A549 (cell line): ENCODE measurements around the gene NUCB1.

Experiments
- ATOH8 ChIP-seq: fragments of 250-450 bp; sonication (Bioruptor Pico); IDR thresholded peaks from 2 replicates; pipeline ENCODE4 v1.5.0; 2020; ENCODE audit warnings: low read depth, mild to moderate bottlenecking, moderate library complexity
- CTCF ChIP-seq: fragments of >200 bp; sonication (Bioruptor Twin); formaldehyde crosslinking; IDR thresholded peaks from 3 replicates; pipeline ENCODE4 v1.5.1; 2016
- ELK1 ChIP-seq: fragments of 150-350 bp; IDR thresholded peaks from 2 replicates; pipeline ENCODE4 v1.6.1; 2014; ENCODE audit warnings: low read depth, mild to moderate bottlenecking, low read length
- MAX ChIP-seq: IDR thresholded peaks from 2 replicates; pipeline ENCODE4 v1.6.1; 2012
- NFE2L2 ChIP-seq: fragments of 150-350 bp; conservative IDR thresholded peaks from 2 replicates; pipeline ENCODE4 v1.6.1; 2014; ENCODE audit warnings: low read length
- PHF8 ChIP-seq: fragments of 200-600 bp; sonication (generic); IDR thresholded peaks from 2 replicates; pipeline ENCODE4 v1.6.1; 2016; ENCODE audit warnings: low read depth, mild to moderate bottlenecking, antibody characterized with exemption, moderate library complexity, borderline replicate concordance
- POLR2A ChIP-seq: IDR thresholded peaks from 2 replicates; pipeline ENCODE4 v1.6.1; 2012; ENCODE audit warnings: mild to moderate bottlenecking, low read length
- TFCP2L1 ChIP-seq: fragments of 250-450 bp; sonication (Bioruptor Pico); IDR thresholded peaks from 2 replicates; pipeline ENCODE4 v1.5.0; 2021; ENCODE audit warnings: mild to moderate bottlenecking
- TP53 ChIP-seq: fragments of 250-450 bp; sonication (Bioruptor Pico); IDR thresholded peaks from 2 replicates; pipeline ENCODE4 v1.5.0; 2021; ENCODE audit warnings: mild to moderate bottlenecking, moderate library complexity

GRCh38 chr19:48926909-48927308 lies 26.8 kb downstream of the NUCB1 start:
- no peak for TF ChIP-seq CTCF
- no peak for TF ChIP-seq NFE2L2
- TF ChIP-seq MAX: peak; percentile 59
- no peak; the same call in 1 of the 2 replicates for TF ChIP-seq TFCP2L1 (CRISPR knock-in tag)
- TF ChIP-seq PHF8: no peak
- no peak for TF ChIP-seq ELK1
- TF ChIP-seq TP53: no peak
- TF ChIP-seq POLR2A: no peak
- TF ChIP-seq ATOH8 (CRISPR knock-in tag): no peak
